H1 (cell line): ENCODE measurements around the gene PAXIP1. TPM values are rescaled to one million over a fixed set of nuclear protein-coding genes. Genes with fewer than 3 reads are reported as not detected.

ENCODE experiments used
- CTCF ChIA-PET: fragments of 300-600 bp; sonication (Branson Sonifier 250); formaldehyde crosslinking; loops from one replicate; lab custom pipeline; 2021; ENCODE audit not compliant: partially characterized antibody; lab: Charles Lee
- POLR2A ChIA-PET: fragments of 300-600 bp; sonication (Branson Sonifier 250); formaldehyde crosslinking; loops from one replicate; lab custom pipeline; 2021; ENCODE audit warnings: inconsistent platforms; ENCODE audit not compliant: partially characterized antibody; lab: Charles Lee
- DNase-seq, 2 experiments: peaks; one replicate each; pipeline versions ENCODE4 v3.0.0 to v3.0.0-alpha.2; 2010 to 2022; ENCODE audit warnings: low spot score in 2 of 2, low read depth in 1 of 2, mixed read lengths in 1 of 2
- FAIRE-seq: peaks from 2 replicates; lab custom pipeline; 2011; peaks lifted over from hg19 to GRCh38; lab: Jason Lieb, UNC
- H2AFZ ChIP-seq: 2 replicates; pipeline ENCODE4 v1.8.1; 2012; ENCODE audit warnings: low read length, inconsistent platforms
- H2AK5ac ChIP-seq: 2 replicates; pipeline ENCODE4 v1.6.1; 2013; ENCODE audit warnings: low read depth, low read length
- H2BK120ac ChIP-seq: replicated peaks from 2 replicates; pipeline ENCODE3; 2013; ENCODE audit warnings: low read depth, low read length, inconsistent platforms
- H2BK12ac ChIP-seq: 2 replicates; pipeline ENCODE4 v1.6.1; 2013; ENCODE audit warnings: low read depth, low read length
- H2BK15ac ChIP-seq: 2 replicates; pipeline ENCODE4 v1.6.1; 2013; ENCODE audit warnings: low read length
- H2BK20ac ChIP-seq: 2 replicates; pipeline ENCODE4 v1.6.1; 2013; ENCODE audit warnings: low read length
- H2BK5ac ChIP-seq: 2 replicates; pipeline ENCODE4 v1.6.1; 2013; ENCODE audit warnings: low read depth, low read length
- H3K14ac ChIP-seq: 2 replicates; pipeline ENCODE4 v1.6.1; 2013; ENCODE audit warnings: inconsistent platforms; ENCODE audit not compliant: insufficient read length
- H3K18ac ChIP-seq: 2 replicates; pipeline ENCODE4 v1.6.1; 2013; ENCODE audit warnings: low read length; ENCODE audit errors: extremely low read depth
- H3K23ac ChIP-seq: 2 replicates; pipeline ENCODE4 v1.6.1; 2013; ENCODE audit warnings: inconsistent platforms; ENCODE audit not compliant: insufficient read length
- H3K23me2 ChIP-seq: 2 replicates; pipeline ENCODE4 v1.6.1; 2013; ENCODE audit warnings: low read depth, low read length
- H3K27ac ChIP-seq: 2 replicates; pipeline ENCODE4 v1.6.1; 2011; ENCODE audit warnings: low read depth, low read length, inconsistent platforms
- H3K27me3 ChIP-seq, 4 experiments: replicated peaks in 1 of 4; 1 replicate in 1 of 4; 2 replicates in 3 of 4; pipeline versions ENCODE4 v1.6.1 to v1.8.1; 2011 to 2013; ENCODE audit warnings: low read length in 3 of 4, mild to moderate bottlenecking in 3 of 4, inconsistent platforms in 2 of 4, mixed read lengths in 2 of 4, moderate library complexity in 1 of 4; ENCODE audit not compliant: control insufficient read depth in 3 of 4, insufficient read depth in 3 of 4; ENCODE audit errors: extremely low read depth in 1 of 4
- H3K36me3 ChIP-seq, 4 experiments: 2 replicates each; pipeline versions ENCODE4 v1.6.1 to v1.8.1; 2011 to 2013; ENCODE audit warnings: mild to moderate bottlenecking in 4 of 4, low read length in 3 of 4, moderate library complexity in 2 of 4, control low read depth in 1 of 4, inconsistent platforms in 1 of 4; ENCODE audit not compliant: insufficient read depth in 4 of 4, control insufficient read depth in 2 of 4
- H3K4ac ChIP-seq: replicated peaks from 2 replicates; pipeline ENCODE3; 2013; ENCODE audit warnings: low read length, low read depth, mixed read lengths, inconsistent platforms; ENCODE audit not compliant: insufficient read length
- H3K4me1 ChIP-seq, 4 experiments: replicated peaks in 1 of 4; 1 replicate in 1 of 4; 2 replicates in 3 of 4; pipeline versions ENCODE4 v1.6.1 to v1.8.1; 2011 to 2013; ENCODE audit warnings: low read length in 3 of 4, inconsistent platforms in 2 of 4, mixed read lengths in 1 of 4; ENCODE audit not compliant: insufficient read depth in 4 of 4, control insufficient read depth in 3 of 4
- H3K4me2 ChIP-seq, 2 experiments: 2 replicates each; pipeline versions ENCODE4 v1.6.1 to v1.8.1; 2011 to 2013; ENCODE audit warnings: low read depth in 2 of 2, low read length in 2 of 2, control low read depth in 1 of 2, inconsistent platforms in 1 of 2, mild to moderate bottlenecking in 1 of 2; ENCODE audit not compliant: insufficient read depth in 1 of 2
- H3K4me3 ChIP-seq, 4 experiments: fragments of 200-600, 300-600 bp in 1 of 4; sonication (generic), shearing (Covaris generic), sonication (Bioruptor Twin) in 1 of 4; 2 replicates each; pipeline versions ENCODE4 v1.5.1 to v1.8.1; 2011 to 2016; ENCODE audit warnings: low read length in 4 of 4, low read depth in 3 of 4, control low read depth in 2 of 4, inconsistent platforms in 2 of 4, mild to moderate bottlenecking in 2 of 4, mixed read lengths in 1 of 4, moderate library complexity in 1 of 4; ENCODE audit not compliant: insufficient read depth in 2 of 4; ENCODE audit errors: extremely low read depth in 1 of 4
- H3K56ac ChIP-seq: replicated peaks from 2 replicates; pipeline ENCODE3; 2013; ENCODE audit warnings: low read depth, mild to moderate bottlenecking, mixed read lengths, low read length, inconsistent platforms; ENCODE audit not compliant: insufficient read length
- H3K79me1 ChIP-seq: 2 replicates; pipeline ENCODE4 v1.6.1; 2013; ENCODE audit warnings: low read depth, low read length, control low read depth
- H3K79me2 ChIP-seq, 2 experiments: 2 replicates each; pipeline versions ENCODE4 v1.6.1 to v1.8.1; 2012 to 2013; ENCODE audit warnings: low read length in 2 of 2, mild to moderate bottlenecking in 2 of 2, inconsistent platforms in 1 of 2; ENCODE audit not compliant: insufficient read depth in 2 of 2, control insufficient read depth in 1 of 2
- H3K9ac ChIP-seq, 4 experiments: replicated peaks in 1 of 4; 1 replicate in 1 of 4; 2 replicates in 3 of 4; pipeline versions ENCODE4 v1.6.1 to v1.8.1; 2011 to 2013; ENCODE audit warnings: low read depth in 3 of 4, low read length in 3 of 4, control low read depth in 2 of 4, mild to moderate bottlenecking in 2 of 4, moderate library complexity in 2 of 4, inconsistent platforms in 1 of 4; ENCODE audit errors: extremely low read depth in 1 of 4
- H3K9me3 ChIP-seq, 2 experiments: 2 replicates each; pipeline versions ENCODE4 v1.6.1 to v1.8.1; 2012 to 2013; ENCODE audit warnings: mild to moderate bottlenecking in 2 of 2, moderate library complexity in 2 of 2, control low read depth in 1 of 2, inconsistent platforms in 1 of 2, low read depth in 1 of 2, low read length in 1 of 2, mixed read lengths in 1 of 2; ENCODE audit not compliant: insufficient read depth in 2 of 2
- H4K20me1 ChIP-seq, 2 experiments: replicated peaks in 1 of 2; 2 replicates each; pipeline versions ENCODE3 to v1.8.1; 2011 to 2013; ENCODE audit warnings: inconsistent platforms in 2 of 2, low read length in 2 of 2, mild to moderate bottlenecking in 1 of 2; ENCODE audit not compliant: insufficient read depth in 2 of 2, control insufficient read depth in 1 of 2
- H4K5ac ChIP-seq: 2 replicates; pipeline ENCODE4 v1.6.1; 2013; ENCODE audit warnings: low read length, low read depth, mixed read lengths, inconsistent platforms; ENCODE audit not compliant: insufficient read length
- H4K8ac ChIP-seq: 2 replicates; pipeline ENCODE4 v1.8.0; 2013; ENCODE audit warnings: mild to moderate bottlenecking, moderate library complexity, low read length, inconsistent platforms; ENCODE audit not compliant: insufficient read depth; ENCODE audit errors: extremely low read depth
- H4K91ac ChIP-seq: replicated peaks from 2 replicates; pipeline ENCODE3; 2013; ENCODE audit warnings: low read length, mixed read lengths, inconsistent platforms; ENCODE audit not compliant: insufficient read length
- ATF3 ChIP-seq: IDR thresholded peaks from 2 replicates; pipeline ENCODE4 v1.6.1; 2011; ENCODE audit warnings: low read depth, mild to moderate bottlenecking, low read length; ENCODE audit not compliant: insufficient read depth
- BCL11A ChIP-seq, 2 experiments: IDR thresholded peaks; one replicate each; pipeline ENCODE4 v1.6.1; 2011; ENCODE audit warnings: low read depth in 2 of 2, low read length in 2 of 2, mild to moderate bottlenecking in 2 of 2
- CHD2 ChIP-seq: IDR thresholded peaks from 2 replicates; pipeline ENCODE4 v1.6.1; 2012; ENCODE audit warnings: low read length, improper control_type of control experiment
- EZH2 ChIP-seq: fragments of 200-600 bp; sonication (generic); IDR thresholded peaks from 2 replicates; pipeline ENCODE4 v1.7.1; 2012; ENCODE audit warnings: low read depth, mild to moderate bottlenecking, moderate library complexity, low read length, inconsistent platforms; ENCODE audit not compliant: severe bottlenecking
- HDAC6 ChIP-seq: IDR thresholded peaks from one replicate; pipeline ENCODE4 v1.7.1; 2012; ENCODE audit warnings: low read depth, mild to moderate bottlenecking, inconsistent platforms, low read length, moderate library complexity
- PHF8 ChIP-seq: fragments of 200-600 bp; sonication (generic); conservative IDR thresholded peaks from 2 replicates; pipeline ENCODE4 v1.7.1; 2012; ENCODE audit warnings: low read depth, mild to moderate bottlenecking, inconsistent platforms, low read length, moderate library complexity
- POU5F1 ChIP-seq: IDR thresholded peaks from 2 replicates; pipeline ENCODE4 v1.6.1; 2011; ENCODE audit warnings: low read depth, mild to moderate bottlenecking, low read length, moderate library complexity
- RNF2 ChIP-seq: fragments of 200-900, 300-1000 bp; sonication (generic); IDR thresholded peaks from 2 replicates; pipeline ENCODE4 v1.7.1; 2016; ENCODE audit warnings: borderline replicate concordance, low read depth, mild to moderate bottlenecking, antibody characterized with exemption, low read length; ENCODE audit not compliant: poor library complexity, severe bottlenecking; ENCODE audit errors: missing control alignments
- SIX5 ChIP-seq: IDR thresholded peaks from 2 replicates; pipeline ENCODE4 v1.6.1; 2011; ENCODE audit warnings: mild to moderate bottlenecking, low read depth, low read length
- TAF1 ChIP-seq: IDR thresholded peaks from 2 replicates; pipeline ENCODE4 v1.6.1; 2011; ENCODE audit warnings: mild to moderate bottlenecking, low read depth, low read length
- ZNF274 ChIP-seq: IDR thresholded peaks from 2 replicates; pipeline ENCODE4 v1.7.0; 2012; ENCODE audit warnings: low read length, borderline replicate concordance; ENCODE audit errors: extremely low read depth
- WGBS, 2 experiments: shearing (Covaris generic) in 1 of 2; methylation state at CpG; one replicate each; pipeline versions ENCODE4 v1.1.6 to v1.1.7; 2013 to 2015; ENCODE audit warnings: low lambda C conversion rate in 2 of 2, mixed read lengths in 2 of 2, inconsistent platforms in 1 of 2, low coverage in 1 of 2, missing lambda C conversion rate in 1 of 2; ENCODE audit not compliant: insufficient replicate concordance in 2 of 2, insufficient coverage in 1 of 2, insufficient read length in 1 of 2; ENCODE audit errors: extremely low coverage in 1 of 2, missing lambda C conversion rate in 1 of 2; 5-methylcytosine and 5-hydroxymethylcytosine counted together
- polyA plus RNA-seq, 7 experiments: library from polyadenylated mRNA; depleted of rRNA in 3 of 7; stranded (reverse) in 5 of 7; unstranded in 2 of 7; fragments of >200 nt in 5 of 7; fragments of 200-250 nt in 2 of 7; gene quantifications; 1 replicate in 5 of 7; 2 replicates in 1 of 7; 4 replicates in 1 of 7; pipeline versions ENCODE4 v1.2.1 to v1.2.3, GENCODE V29; 2011 to 2013; ENCODE audit warnings: missing spikeins in 2 of 7, mixed read lengths in 2 of 7
- total RNA-seq: library from RNA; stranded (reverse); fragmentation: NEBNext Ultra II Directional; extraction: Animal tissue kit (Norgen Biotek cat#: 25700); gene quantifications from 2 replicates; pipeline ENCODE4 v1.2.1, GENCODE V29; 2021

PAXIP1 gene
- total and polyA plus RNA-seq, 2 of the 8 experiments (the other 6 are each of a cell fraction or from before 2014, with no cell fraction given) = 32.4 to 32.8 TPM

GRCh38 chr7:154919344-154920225 lies 83.3 kb downstream of the PAXIP1 start:
- no peak for FAIRE-seq
- CTCF ChIA-PET = interaction anchor here (2.2 to 3.7 kb wide), 2 partner anchors 8 to 33 kb away, joined by 10 to 26 read pairs; no protein-coding TSS in a partner anchor
- no peak overlapping the region for H3K23ac ChIP-seq
- TF ChIP-seq SIX5 = no peak
- TF ChIP-seq ZNF274 = no peak
- no peak for TF ChIP-seq PHF8
- TF ChIP-seq POU5F1 = no peak
- no peak for TF ChIP-seq RNF2
- TF ChIP-seq HDAC6 = no peak
- no peak for TF ChIP-seq CHD2
- TF ChIP-seq TAF1 = no peak
- no peak for TF ChIP-seq EZH2
- no peak for TF ChIP-seq ATF3
- no peak for TF ChIP-seq BCL11A (IDR thresholded peaks at IDR 0.05; ENCODE audit: low read depth in 2 of 2, low read length in 2 of 2)

More at GRCh38 chr7:154919344-154920225, 83.3 kb downstream of the PAXIP1 start:
- Histone ChIP-seq H2AK5ac (no peak overlapping the region), H2BK20ac (no peak overlapping the region), H2BK5ac (no peak overlapping the region), H3K4ac (no peak overlapping the region), H2BK12ac (no peak overlapping the region), H3K36me3 (no peaks in the 10 kb centered on the region), H4K91ac (no peak overlapping the region), H4K20me1 (no peaks in the 10 kb centered on the region), H3K9ac (no peak overlapping the region), H2BK15ac (no peak overlapping the region), H3K56ac (no peak overlapping the region), H2AFZ (no peak overlapping the region), H3K4me2 (no peak overlapping the region), H3K27me3 (peaks cover 0 to 3% (median 1%) of the 10 kb centered on the region in 4 experiments; a peak in 3 of 7 replicates), H3K4me1 (no peaks in the 10 kb centered on the region; a peak in 1 of 7 replicates), H3K79me1 (no peaks in the 10 kb centered on the region), H3K14ac (no peak overlapping the region), H3K18ac (no peak overlapping the region), H3K23me2 (no peaks in the 10 kb centered on the region), H3K4me3 (no peak overlapping the region), H3K9me3 (no peaks in the 10 kb centered on the region), H3K27ac (no peak overlapping the region), H4K8ac (no peak overlapping the region), H3K79me2 (no peaks in the 10 kb centered on the region), H4K5ac (no peak overlapping the region), H2BK120ac (no peak overlapping the region)
- POLR2A ChIA-PET = no interaction called here
- WGBS, 2 experiments = 82% methylated on average over 11 of the region's 11 CpGs; no CpG with 5 or more reads in 1 of the 2 experiments
- DNase-seq = no peak
